Inferior parietal cortex (tissue), 1 donor: ENCODE results near the gene SLC35A5.

Experiments
- DNase-seq: peaks from one replicate; pipeline ENCODE4 v3.0.0-alpha.2; 2016; ENCODE audit errors: extremely low spot score

The SLC35A5 gene

GRCh38 chr3:112623213-112623612, 61.4 kb downstream of the SLC35A5 start:
- DNase-seq, result no peak

- DNase-seq, result no peak
Measured at GRCh38 chr3:112623717-112624116, 61.9 kb downstream of the SLC35A5 start.

- no peak for DNase-seq
Measured at GRCh38 chr3:112627419-112627818, 65.6 kb downstream of the SLC35A5 start.

- DNase-seq, result no peak
Measured at GRCh38 chr3:112627919-112628466, 66.1 kb downstream of the SLC35A5 start.

DNA sequence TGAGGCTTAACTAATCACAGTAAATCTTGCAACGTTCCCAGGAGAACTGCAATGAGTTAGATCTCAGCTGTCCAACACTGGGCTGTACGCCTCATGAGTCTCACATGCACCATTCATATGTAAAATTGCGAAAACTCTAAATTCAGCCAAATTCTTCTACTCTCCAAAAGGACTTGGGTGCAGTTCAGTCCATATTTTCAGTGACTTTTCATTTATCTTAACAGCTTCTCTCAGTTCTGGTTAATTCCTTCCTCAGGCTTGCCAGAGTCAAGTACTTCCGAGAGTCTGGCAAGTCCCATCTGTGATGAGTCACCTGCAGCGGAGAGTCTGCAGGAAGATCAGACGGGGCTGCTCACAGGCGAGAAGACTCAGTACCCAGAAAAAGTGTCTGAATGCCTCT, 67.6 kb downstream of the SLC35A5 start:
- DNase-seq, result no peak

DNA sequence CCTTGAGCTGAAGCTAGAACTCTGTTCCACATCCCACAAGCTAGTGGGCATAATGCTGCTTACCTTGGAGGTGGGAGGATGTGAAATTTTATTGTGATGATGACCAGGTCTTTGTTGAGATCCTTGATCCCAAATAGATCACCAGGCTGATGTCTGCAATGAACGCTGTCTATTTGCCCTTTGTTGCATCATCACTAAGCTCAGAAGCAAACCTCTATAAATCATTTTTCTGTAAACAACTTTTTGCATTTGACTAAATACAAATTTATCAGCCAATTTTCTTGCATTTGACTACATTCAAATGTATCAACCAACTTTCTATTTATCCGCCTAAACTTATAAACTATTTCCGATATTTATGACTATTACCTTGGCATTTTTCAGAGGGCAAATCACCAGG, 69.4 kb downstream of the SLC35A5 start:
- no peak for DNase-seq

DNA sequence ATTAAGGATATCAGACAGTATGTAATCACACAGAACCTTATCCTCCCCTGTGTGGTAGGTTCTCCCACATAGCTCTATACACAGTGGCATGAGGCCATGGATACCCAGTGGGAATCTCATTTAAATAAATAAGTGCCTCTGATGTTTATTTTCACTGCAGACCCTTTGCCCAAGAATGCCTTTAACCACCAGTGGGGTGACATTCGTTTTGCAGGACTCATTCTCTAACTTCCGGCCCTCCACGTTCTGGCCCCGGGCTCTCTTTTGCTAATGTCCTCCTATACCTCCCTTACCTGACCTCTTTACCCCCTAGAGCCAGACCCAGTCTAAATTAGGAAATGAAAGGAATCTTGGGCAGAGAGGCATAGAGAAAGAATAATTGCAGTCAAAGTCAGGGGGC, 70.8 kb downstream of the SLC35A5 start:
- no peak for DNase-seq

- no peak for DNase-seq
Measured at GRCh38 chr3:112633191-112633590, 71.3 kb downstream of the SLC35A5 start.

DNA sequence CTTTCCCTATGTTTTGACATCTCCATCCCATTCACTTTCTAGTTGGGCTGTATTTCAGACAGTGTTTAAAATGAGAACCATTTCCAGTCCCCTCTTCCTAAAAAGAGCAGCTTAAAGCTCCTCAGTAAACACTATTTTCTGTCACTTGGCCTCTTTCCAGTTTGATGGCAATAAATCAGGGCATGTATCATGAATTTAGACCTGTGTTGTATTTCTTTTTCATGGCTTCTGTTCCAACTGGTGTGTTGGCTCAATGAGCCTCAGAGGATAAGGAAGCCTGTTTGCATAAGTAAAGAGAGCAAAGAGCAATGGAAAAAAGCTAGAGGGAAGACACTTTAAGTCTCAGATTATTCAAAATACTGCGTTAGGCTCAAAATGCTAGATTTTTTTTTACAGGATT, 71.9 kb downstream of the SLC35A5 start:
- DNase-seq, result no peak

DNA sequence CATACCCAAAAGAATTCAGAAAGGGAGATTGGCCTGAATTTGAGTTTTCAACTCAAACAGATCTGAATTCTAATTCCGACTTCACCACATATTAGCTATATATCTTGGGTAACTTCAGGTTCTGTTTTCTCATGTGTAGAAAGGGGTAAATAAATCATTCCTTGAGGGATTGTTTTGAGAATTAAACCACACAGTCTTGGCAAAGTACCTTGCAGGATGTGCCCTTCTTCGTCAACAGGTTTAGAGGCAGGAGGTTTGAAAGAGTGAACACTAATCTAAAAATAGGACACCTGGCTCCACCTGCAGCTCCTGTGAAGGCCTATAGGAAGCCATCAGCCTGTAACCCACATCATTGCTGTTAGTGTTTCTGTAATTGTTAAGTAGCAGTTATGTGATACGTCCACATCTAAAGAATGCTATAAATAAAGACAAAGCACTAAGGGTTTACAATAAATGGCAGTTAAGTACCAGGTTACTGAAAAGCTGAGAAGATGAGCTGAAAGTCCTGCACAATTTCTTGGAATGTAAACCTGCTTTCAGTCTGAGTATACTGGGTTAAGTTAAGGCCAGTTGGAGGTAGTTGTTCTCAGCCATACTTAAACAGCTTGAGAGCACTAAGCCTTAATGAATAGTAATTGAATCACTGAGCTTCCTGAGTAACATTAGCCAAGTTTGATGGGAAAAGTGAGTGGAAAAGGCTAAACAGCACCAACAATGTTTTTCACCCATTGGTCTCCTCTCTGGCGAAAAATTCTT, 73.1 kb downstream of the SLC35A5 start:
- no peak for DNase-seq
